NK-92 treated with Interleukin-12 subunit alpha and Interleukin-12 subunit beta, amount 100 ng/mL, for 24 hours (cell line): Measurements from ENCODE around the gene TAF11L13.
"Not testable (repeated sequence)": the region's sequence is repeated elsewhere in the genome, so short reads cannot be mapped to it uniquely, and the experiment has no call there.

Experiments
- DNase-seq: peaks from one replicate; lab custom pipeline; 2025; lab: John Stamatoyannopoulos, UW

The TAF11L13 gene

GRCh38 chr5:17631788-17632187 lies at the start of gene TAF11L13:
Gene TAF11L13 (plus strand): TSS chr5:17632088.
- DNase-seq = not testable (repeated sequence)

- DNase-seq = not testable (repeated sequence)
Observed at GRCh38 chr5:17585658-17586057, 46.2 kb upstream of the TAF11L13 start, which contains the start of gene TAF11L7. Gene TAF11L7 (minus strand): TSS chr5:17585758.

GRCh38 chr5:17590860-17591259 lies 41.0 kb upstream of the TAF11L13 start, which contains the start of gene TAF11L8:
Gene TAF11L8 (minus strand): TSS chr5:17590960.
- not testable (repeated sequence) for DNase-seq

GRCh38 chr5:17594255-17594654 lies 37.6 kb upstream of the TAF11L13 start, which contains the start of gene TAF11L9:
Gene TAF11L9 (minus strand): TSS chr5:17594394.
- not testable (repeated sequence) for DNase-seq

- not testable (repeated sequence) for DNase-seq
Observed at GRCh38 chr5:17597728-17598127, 34.2 kb upstream of the TAF11L13 start, which contains the start of gene TAF11L10. Gene TAF11L10 (minus strand): TSS chr5:17597828.

GRCh38 chr5:17603880-17604279 lies 28.0 kb upstream of the TAF11L13 start, which contains the start of gene TAF11L11:
Gene TAF11L11 (plus strand): TSS chr5:17604183.
- DNase-seq = not testable (repeated sequence)

GRCh38 chr5:17604951-17605350 lies 26.9 kb upstream of the TAF11L13 start:
- DNase-seq = no peak

- not testable (repeated sequence) for DNase-seq
Observed at GRCh38 chr5:17607461-17607860, 24.4 kb upstream of the TAF11L13 start.

- not testable (repeated sequence) for DNase-seq
Observed at GRCh38 chr5:17610092-17610491, 21.8 kb upstream of the TAF11L13 start, which contains the start of gene TAF11L12. Gene TAF11L12 (plus strand): TSS chr5:17610392.

- DNase-seq = no peak
Observed at GRCh38 chr5:17614872-17615605, 16.8 kb upstream of the TAF11L13 start.

GRCh38 chr5:17619354-17619753 lies 12.5 kb upstream of the TAF11L13 start:
- DNase-seq = no peak

GRCh38 chr5:17620627-17621026 lies 11.3 kb upstream of the TAF11L13 start:
- DNase-seq = no peak

GRCh38 chr5:17625686-17626085 lies 6.2 kb upstream of the TAF11L13 start:
- DNase-seq = no peak

- no peak for DNase-seq
Observed at GRCh38 chr5:17634160-17634559, 2.3 kb downstream of the TAF11L13 start, which contains the start of gene TAF11L14. Gene TAF11L14 (plus strand): TSS chr5:17634460.

- DNase-seq = not testable (repeated sequence)
Observed at GRCh38 chr5:17649232-17649631, 17.3 kb downstream of the TAF11L13 start.

- DNase-seq = not testable (repeated sequence)
Observed at GRCh38 chr5:17655201-17655759, 23.4 kb downstream of the TAF11L13 start.

GRCh38 chr5:17655921-17656320 lies 24.0 kb downstream of the TAF11L13 start:
- DNase-seq = no peak

GRCh38 chr5:17663182-17663581 lies 31.3 kb downstream of the TAF11L13 start:
- no peak for DNase-seq

GRCh38 chr5:17665836-17666235 lies 33.9 kb downstream of the TAF11L13 start:
- no peak for DNase-seq

GRCh38 chr5:17666726-17667235 lies 34.9 kb downstream of the TAF11L13 start:
- no peak for DNase-seq

- no peak for DNase-seq
Observed at GRCh38 chr5:17670353-17670752, 38.5 kb downstream of the TAF11L13 start.

GRCh38 chr5:17678751-17679324 lies 47.0 kb downstream of the TAF11L13 start:
- DNase-seq = no peak
